Mesodermal cell (in vitro differentiated cells): ENCODE data around the gene SCAF1.

Experiments used
- H3K27ac ChIP-seq: 2 replicates; pipeline ENCODE4 v1.7.0; 2013; ENCODE audit warnings: mild to moderate bottlenecking, low read depth, low read length, moderate library complexity; ENCODE audit not compliant: severe bottlenecking
- H3K36me3 ChIP-seq: 2 replicates; pipeline ENCODE4 v1.7.1; 2013; ENCODE audit warnings: mild to moderate bottlenecking, low read length, moderate library complexity; ENCODE audit not compliant: control insufficient read depth, insufficient read depth
- H3K4me1 ChIP-seq: one replicate; pipeline ENCODE4 v1.7.1; 2013; ENCODE audit warnings: mild to moderate bottlenecking, low read length; ENCODE audit not compliant: insufficient read depth, control insufficient read depth, poor library complexity, severe bottlenecking
- H3K4me3 ChIP-seq: 2 replicates; pipeline ENCODE4 v1.7.0; 2013; ENCODE audit warnings: low read length, control low read depth, mild to moderate bottlenecking; ENCODE audit not compliant: insufficient read depth, poor library complexity, severe bottlenecking; ENCODE audit errors: extremely low read depth
- H3K9me3 ChIP-seq: 2 replicates; pipeline ENCODE4 v1.7.1; 2013; ENCODE audit warnings: mild to moderate bottlenecking, low read length, moderate library complexity; ENCODE audit not compliant: control insufficient read depth
- WGBS, 2 experiments: methylation state at CpG; one replicate each; pipeline ENCODE4 v1.1.5; 2013; ENCODE audit warnings: missing lambda C conversion rate in 2 of 2; ENCODE audit not compliant: insufficient coverage in 2 of 2; 5-methylcytosine and 5-hydroxymethylcytosine counted together

The SCAF1 gene

DNA sequence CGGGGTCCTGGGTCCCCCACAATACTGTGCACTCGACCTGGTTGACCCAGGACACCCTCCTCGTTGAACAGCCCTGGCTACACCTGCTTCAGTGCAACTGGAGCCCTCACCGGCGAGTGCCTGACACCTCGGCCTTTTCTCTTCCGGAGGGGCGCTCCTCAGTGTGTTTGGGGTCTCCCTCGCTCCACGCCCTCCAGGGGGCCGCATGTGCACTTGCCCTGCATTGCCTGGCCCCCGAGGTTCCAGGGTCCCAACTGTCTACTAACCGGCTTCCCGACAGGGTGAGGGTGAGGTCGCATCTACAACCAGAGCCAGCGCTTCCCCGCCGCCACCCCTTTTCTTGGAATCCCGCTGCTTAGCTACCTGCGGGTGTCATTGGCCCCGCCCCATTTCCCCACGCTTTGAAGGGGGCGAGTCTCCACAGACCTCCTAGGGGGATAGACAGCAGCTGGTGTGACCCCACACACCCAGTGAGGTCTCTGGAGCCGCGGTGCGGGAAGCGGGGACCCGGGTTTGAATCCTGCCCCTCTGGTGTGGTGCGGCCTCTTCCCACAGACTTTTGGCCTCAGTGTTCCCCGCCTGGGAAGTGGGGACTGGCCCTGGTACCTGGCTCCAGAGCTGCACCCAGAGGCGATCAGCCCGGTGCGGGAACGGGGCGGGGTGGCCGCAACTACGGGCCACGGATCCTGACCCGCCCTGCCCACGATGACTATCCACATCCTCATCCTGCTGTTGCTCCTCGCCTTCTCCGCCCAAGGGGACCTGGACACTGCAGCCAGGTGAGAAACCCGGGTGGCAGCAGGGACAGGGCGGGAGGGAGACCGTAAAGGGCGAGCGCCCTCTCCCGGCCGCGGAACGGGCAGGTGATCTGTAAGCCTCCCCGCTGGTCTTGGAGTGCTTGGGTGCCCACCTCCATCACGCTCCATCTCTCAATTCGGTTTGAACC lies 47.4 kb downstream of the SCAF1 start, which contains the start of gene ADM5:
Gene ADM5 (plus strand): TSS at position 462 of the 946 bp plus-strand sequence. CDS start 244 bp downstream, at position 706.
- H3K27ac ChIP-seq = no peak within 1 kb of the TSS
- peak within 1 kb of the TSS; percentile 41 for H3K4me3 ChIP-seq
- no peaks in the 10 kb centered on the region for H3K9me3 ChIP-seq
- 95 to 96% methylated on average over 40 to 53 of the region's 54 CpGs for WGBS, 2 experiments
- H3K36me3 ChIP-seq = peaks cover 50% of the 10 kb centered on the region
- peaks cover 5% of the 10 kb centered on the region for H3K4me1 ChIP-seq

DNA sequence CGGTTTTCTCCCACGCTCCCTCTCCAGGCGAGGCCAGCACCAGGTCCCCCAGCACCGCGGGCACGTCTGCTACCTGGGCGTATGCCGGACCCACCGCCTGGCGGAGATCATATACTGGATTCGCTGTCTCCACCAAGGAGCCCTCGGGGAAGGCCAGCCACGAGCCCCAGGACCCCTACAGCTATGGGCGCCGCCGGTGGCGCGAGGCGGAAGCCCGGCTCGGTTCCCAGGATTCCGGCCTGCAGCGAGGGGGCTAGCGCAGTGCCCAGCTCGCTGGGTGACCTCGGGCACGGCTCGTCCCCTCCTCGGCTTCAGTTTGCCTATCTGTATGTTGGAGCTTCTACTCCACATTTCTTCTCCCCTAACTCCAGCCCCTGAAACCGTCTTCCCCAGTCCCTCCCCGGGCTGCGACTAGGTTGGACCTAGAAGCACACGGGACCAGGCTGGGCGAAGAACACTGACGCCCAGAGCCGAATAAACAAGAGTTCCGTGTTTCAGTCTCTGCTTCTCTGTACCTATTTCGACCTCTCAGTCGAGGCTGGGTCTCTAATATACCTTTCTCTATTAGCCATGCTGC lies 48.2 kb downstream of the SCAF1 start:
- H3K4me1 ChIP-seq = peaks cover 5% of the 10 kb centered on the region
- no peaks in the 10 kb centered on the region for H3K9me3 ChIP-seq
- H3K36me3 ChIP-seq = peaks cover 42% of the 10 kb centered on the region
- H3K27ac ChIP-seq = no peak overlapping the region
- peak overlapping the region; percentile 41 for H3K4me3 ChIP-seq
- WGBS, 2 experiments = 90 to 93% methylated on average over 38 to 39 of the region's 39 CpGs

DNA sequence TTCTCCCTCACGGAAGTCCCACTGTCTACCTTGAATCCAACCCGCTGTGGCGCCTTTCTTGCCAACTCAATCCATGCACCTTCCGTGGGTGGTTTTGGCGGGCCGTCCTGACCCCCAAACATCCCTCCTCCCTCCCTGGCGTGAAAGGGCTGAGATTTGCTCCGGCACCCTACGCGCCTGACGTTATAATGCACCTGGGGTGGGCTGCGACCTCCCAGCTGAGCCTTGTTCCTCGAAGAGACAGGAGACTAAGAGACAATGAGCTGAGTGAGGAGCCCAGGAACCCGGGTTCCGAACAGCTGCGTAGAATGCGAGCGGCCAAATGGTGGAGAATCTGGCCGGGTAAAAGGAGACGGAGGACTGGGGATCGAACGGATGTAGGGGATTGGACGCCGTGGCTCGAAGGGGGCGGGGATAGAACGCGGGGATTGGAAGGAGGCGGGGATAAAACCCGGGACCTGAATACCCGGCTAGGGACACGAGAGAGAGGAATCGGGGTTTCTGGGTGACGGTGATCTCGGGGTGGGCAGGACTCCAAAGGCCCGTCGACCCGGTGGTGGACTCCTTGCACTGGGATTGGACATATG lies 48.7 kb downstream of the SCAF1 start, which contains the start of gene CPT1C:
Gene CPT1C (plus strand): TSS at position 461 of the 587 bp plus-strand sequence. CDS start 1,137 bp downstream, outside the sequence.
- H3K27ac ChIP-seq = peak within 1 kb of the TSS; percentile 57
- WGBS, 2 experiments = 11 to 16% methylated on average over 30 to 37 of the region's 38 CpGs
- peak within 1 kb of the TSS; percentile 41 for H3K4me3 ChIP-seq
- peaks cover 36% of the 10 kb centered on the region for H3K36me3 ChIP-seq
- peaks cover 5% of the 10 kb centered on the region for H3K4me1 ChIP-seq
- H3K9me3 ChIP-seq = no peaks in the 10 kb centered on the region

DNA sequence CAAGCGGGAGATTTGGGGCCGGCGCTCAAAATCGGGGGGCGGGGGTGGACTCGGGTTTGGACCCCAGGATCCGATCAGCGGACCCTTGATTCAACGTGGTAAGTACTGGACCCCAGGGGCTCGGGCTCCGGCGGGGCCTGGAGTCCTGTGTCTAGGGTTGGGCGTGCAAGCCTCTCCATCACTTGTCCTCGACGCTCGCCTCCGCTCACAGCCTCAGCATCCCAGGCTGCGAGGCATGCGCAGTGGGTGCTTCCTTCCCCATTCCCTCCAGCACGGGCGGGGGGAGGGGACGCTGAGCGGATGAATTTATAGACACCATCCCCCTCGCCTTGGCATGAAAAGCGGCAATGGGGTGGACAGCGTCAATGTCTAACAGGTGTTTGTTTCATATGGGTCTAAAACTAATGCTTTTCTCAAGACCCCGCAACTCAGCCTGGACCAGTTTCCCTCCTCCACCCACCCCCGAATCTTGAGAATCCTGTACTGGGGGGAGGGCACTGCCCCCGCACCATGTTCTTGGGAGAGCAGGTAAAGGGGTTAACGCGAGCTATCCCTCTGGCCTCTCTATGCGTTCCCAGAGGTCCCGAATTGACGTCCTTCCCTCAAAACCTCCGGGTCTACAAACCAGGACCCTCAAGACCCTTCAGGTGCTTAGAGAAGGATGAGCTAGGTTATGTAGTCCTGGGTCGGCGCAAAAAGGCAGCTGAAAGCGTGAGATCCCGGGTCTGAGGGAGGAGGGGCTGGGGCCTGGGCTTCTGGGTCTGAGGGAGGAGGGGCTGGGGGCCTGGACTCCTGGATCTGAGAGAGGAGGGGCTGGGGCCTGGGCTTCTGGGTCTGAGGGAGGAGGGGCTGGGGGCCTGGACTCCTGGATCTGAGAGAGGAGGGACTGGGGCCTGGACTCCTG lies 49.5 kb downstream of the SCAF1 start:
- Histone ChIP-seq H3K9me3 (no peaks in the 10 kb centered on the region), H3K4me3 (peak overlapping the region; percentile 41), H3K27ac (peak overlapping the region; percentile 10), H3K4me1 (peaks cover 5% of the 10 kb centered on the region), H3K36me3 (peaks cover 30% of the 10 kb centered on the region)
- WGBS, 2 experiments = 15 to 18% methylated on average over 22 to 24 of the region's 39 CpGs

DNA sequence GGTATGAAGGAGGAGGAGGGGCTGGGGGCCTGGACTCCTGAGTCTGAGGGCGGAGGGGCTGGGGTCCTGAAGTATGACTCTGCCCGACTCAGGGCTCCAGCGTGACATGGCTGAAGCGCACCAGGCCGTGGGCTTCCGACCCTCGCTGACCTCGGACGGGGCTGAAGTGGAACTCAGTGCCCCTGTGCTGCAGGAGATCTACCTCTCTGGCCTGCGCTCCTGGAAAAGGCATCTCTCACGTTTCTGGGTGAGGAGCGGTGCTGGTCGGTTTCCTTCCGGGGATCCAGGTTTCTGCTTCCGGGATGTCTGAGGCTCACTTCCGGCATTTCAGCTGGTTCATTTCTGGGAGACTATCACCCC lies 50.1 kb downstream of the SCAF1 start:
- Histone ChIP-seq H3K27ac (no peak overlapping the region), H3K4me3 (no peak overlapping the region)
- 84 to 87% methylated on average over 16 of the region's 16 CpGs for WGBS, 2 experiments

DNA sequence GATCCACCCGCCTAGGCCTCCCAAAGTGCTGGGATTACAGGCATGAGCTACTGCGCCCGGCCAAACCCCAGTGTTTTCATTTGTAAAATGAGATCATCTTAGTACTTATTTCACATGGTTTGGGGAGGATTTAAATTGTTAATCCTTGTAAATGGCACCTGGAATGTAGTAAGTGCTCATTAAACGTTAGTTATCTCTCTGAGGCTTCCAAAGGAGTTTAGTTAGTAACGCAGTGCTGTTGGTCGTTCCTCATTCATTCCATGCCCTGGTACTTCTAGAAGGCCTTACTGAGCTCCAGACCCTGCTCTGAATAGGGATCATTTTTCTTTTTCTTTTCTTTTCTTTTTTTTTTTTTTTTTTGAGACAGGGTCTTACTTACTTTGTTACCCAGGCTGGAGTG lies 54.1 kb downstream of the SCAF1 start:
- Histone ChIP-seq H3K27ac (no peak overlapping the region), H3K9me3 (no peaks in the 10 kb centered on the region), H3K4me1 (peaks cover 2% of the 10 kb centered on the region), H3K4me3 (no peak overlapping the region), H3K36me3 (no peaks in the 10 kb centered on the region)
- WGBS, 2 experiments = 77 to 81% methylated on average over 3 to 5 of the region's 6 CpGs

More for the DNA sequence above, 50.1 kb downstream of the SCAF1 start:
- peaks cover 26% of the 10 kb centered on the region for H3K36me3 ChIP-seq
- H3K4me1 ChIP-seq = peaks cover 5% of the 10 kb centered on the region
- H3K9me3 ChIP-seq = no peaks in the 10 kb centered on the region

DNA sequence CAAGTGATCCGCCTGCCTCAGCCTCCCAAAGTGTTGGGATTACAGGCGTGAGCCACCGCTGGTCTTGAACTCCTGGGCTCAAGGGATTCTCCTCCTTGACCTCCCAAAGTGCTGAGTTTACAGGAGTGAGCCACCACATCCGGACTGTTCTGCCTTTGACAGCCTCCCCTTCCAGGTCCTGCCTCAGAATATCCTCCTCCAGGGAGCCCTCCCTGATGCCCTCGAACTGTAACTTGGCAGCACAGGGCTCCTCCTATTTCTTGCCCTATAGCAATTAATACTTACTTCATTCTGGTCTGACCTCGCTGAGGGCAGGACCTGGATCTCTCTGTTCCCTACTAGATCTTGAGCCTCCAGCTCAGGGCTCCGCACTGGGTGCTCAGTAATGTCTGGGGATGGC lies 54.9 kb downstream of the SCAF1 start:
- 91 to 94% methylated on average over 5 of the region's 7 CpGs for WGBS, 2 experiments
- no peaks in the 10 kb centered on the region for H3K36me3 ChIP-seq
- H3K4me1 ChIP-seq = peaks cover 4% of the 10 kb centered on the region
- no peak overlapping the region for H3K4me3 ChIP-seq
- H3K27ac ChIP-seq = no peak overlapping the region
- no peaks in the 10 kb centered on the region for H3K9me3 ChIP-seq

DNA sequence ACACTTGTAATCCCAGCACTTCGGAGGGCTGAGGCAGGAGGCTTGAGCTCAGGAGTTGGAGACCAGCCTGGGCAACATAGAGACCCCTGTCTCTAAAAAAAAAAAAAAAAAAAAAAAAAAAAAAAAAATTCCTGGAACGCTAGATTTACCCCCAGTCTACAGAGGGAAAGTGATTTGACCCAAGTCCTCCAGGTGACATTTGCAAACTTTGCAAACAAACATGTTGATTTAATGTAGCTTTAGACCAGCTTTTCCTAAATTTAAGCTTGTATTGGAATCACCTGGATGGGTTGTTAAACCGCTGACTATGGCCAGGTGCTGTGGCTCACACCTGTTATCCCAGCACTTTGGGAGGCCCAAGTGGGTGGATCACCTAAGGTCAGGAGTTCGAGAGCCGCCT lies 57.4 kb downstream of the SCAF1 start:
- Histone ChIP-seq H3K4me3 (no peak overlapping the region), H3K36me3 (no peaks in the 10 kb centered on the region), H3K27ac (no peak overlapping the region), H3K9me3 (no peaks in the 10 kb centered on the region), H3K4me1 (peaks cover 4% of the 10 kb centered on the region)
- WGBS, 2 experiments = 77 to 97% methylated on average over 3 of the region's 5 CpGs

DNA sequence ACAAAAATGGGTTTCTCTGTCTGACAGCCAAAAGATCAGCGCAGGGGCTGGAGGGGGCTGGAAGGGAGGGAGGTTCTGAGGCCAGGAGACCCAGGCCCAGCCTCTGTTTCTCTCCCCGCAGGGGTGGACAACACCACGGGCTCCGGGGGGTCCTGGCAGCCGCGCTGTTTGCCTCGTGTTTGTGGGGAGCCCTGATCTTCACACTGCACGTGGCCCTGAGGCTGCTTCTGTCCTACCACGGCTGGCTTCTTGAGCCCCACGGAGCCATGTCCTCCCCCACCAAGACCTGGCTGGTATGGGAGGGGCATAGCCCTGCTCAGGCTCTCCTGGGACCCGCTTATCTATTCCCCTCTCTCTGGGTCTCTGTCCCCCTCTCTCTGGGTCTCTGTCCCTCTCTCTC lies 58.6 kb downstream of the SCAF1 start:
- Histone ChIP-seq H3K4me3 (no peak overlapping the region), H3K27ac (no peak overlapping the region), H3K9me3 (no peaks in the 10 kb centered on the region), H3K36me3 (no peaks in the 10 kb centered on the region), H3K4me1 (peaks cover 4% of the 10 kb centered on the region)
- WGBS, 2 experiments = 66 to 69% methylated on average over 10 to 11 of the region's 11 CpGs

DNA sequence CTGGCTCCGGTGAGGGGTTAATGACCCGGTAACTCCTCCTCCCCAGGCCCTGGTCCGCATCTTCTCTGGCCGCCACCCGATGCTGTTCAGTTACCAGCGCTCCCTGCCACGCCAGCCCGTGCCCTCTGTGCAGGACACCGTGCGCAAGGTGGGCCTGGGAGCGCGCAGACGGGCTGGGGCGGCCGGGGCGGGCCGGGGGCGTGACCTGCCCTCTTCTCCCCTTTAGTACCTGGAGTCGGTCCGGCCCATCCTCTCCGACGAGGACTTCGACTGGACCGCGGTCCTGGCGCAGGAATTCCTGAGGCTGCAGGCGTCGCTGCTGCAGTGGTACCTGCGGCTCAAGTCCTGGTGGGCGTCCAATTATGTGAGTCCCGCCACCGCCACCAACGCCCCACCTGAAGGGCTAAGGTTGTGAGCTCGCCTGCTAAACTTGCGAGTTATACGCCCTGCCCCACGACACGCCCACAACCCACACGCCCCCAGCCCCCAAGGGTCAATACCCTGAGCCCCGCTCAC lies 59.3 kb downstream of the SCAF1 start:
- Histone ChIP-seq H3K9me3 (no peaks in the 10 kb centered on the region), H3K4me1 (peaks cover 4% of the 10 kb centered on the region), H3K4me3 (no peak overlapping the region), H3K36me3 (peaks cover 2% of the 10 kb centered on the region), H3K27ac (no peak overlapping the region)
- WGBS, 2 experiments = 35 to 50% methylated on average over 34 to 39 of the region's 40 CpGs
